HG02798 (cell line): ENCODE results near the gene JPH2.
"Not testable (repeated sequence)": the region's sequence is repeated elsewhere in the genome, so short reads cannot be mapped to it uniquely, and the experiment has no call there.

Source experiments
- ATAC-seq: cut with Tn5 transposase; IDR thresholded peaks from one replicate; pipeline ENCODE4 v1.9.1; 2021; ENCODE audit warnings: mild to moderate bottlenecking; ENCODE audit not compliant: unreplicated experiment, poor library complexity

JPH2 gene

GRCh38 chr20:44187054-44187771, at the start of gene JPH2:
Gene JPH2, minus strand, starts transcription at chr20:44187188. Its CDS starts 483 bp downstream, at chr20:44186705.
- ATAC-seq = no peak

GRCh38 chr20:44235702-44236101, 48.7 kb upstream of the JPH2 start:
- no peak for ATAC-seq

GRCh38 chr20:44234566-44235317, 47.8 kb upstream of the JPH2 start:
- no peak for ATAC-seq

GRCh38 chr20:44233436-44234016, 46.5 kb upstream of the JPH2 start:
- ATAC-seq = no peak

- not testable (repeated sequence) for ATAC-seq
Observed at GRCh38 chr20:44232469-44232856, 45.5 kb upstream of the JPH2 start.

GRCh38 chr20:44231713-44232468, 44.9 kb upstream of the JPH2 start:
- ATAC-seq = no peak

GRCh38 chr20:44231193-44231592, 44.2 kb upstream of the JPH2 start:
- no peak for ATAC-seq

- ATAC-seq = no peak
Observed at GRCh38 chr20:44228465-44229258, 41.7 kb upstream of the JPH2 start.

GRCh38 chr20:44224637-44225036, 37.6 kb upstream of the JPH2 start:
- ATAC-seq = no peak

GRCh38 chr20:44223721-44224120, 36.7 kb upstream of the JPH2 start:
- no peak for ATAC-seq

GRCh38 chr20:44222633-44223368, 35.8 kb upstream of the JPH2 start:
- no peak for ATAC-seq

- ATAC-seq = no peak
Observed at GRCh38 chr20:44222027-44222426, 35.0 kb upstream of the JPH2 start.

GRCh38 chr20:44221368-44221954, 34.5 kb upstream of the JPH2 start:
- no peak for ATAC-seq

- ATAC-seq = no peak
Observed at GRCh38 chr20:44219791-44220190, 32.8 kb upstream of the JPH2 start.

- ATAC-seq = no peak
Observed at GRCh38 chr20:44219170-44219730, 32.3 kb upstream of the JPH2 start.

GRCh38 chr20:44218446-44218845, 31.5 kb upstream of the JPH2 start:
- ATAC-seq = no peak

- ATAC-seq = no peak
Observed at GRCh38 chr20:44217342-44218092, 30.5 kb upstream of the JPH2 start.

GRCh38 chr20:44215125-44215524, 28.1 kb upstream of the JPH2 start:
- ATAC-seq = no peak
